Fibroblast of skin of back (primary cell): ENCODE measurements around the gene DNAJC12.

ENCODE experiments used
- DNase-seq: peaks from one replicate; pipeline ENCODE4 v3.0.0-alpha.2; 2013

The DNAJC12 gene

GRCh38 chr10:67760272-67760671 lies 77.7 kb downstream of the DNAJC12 start:
- DNase-seq, result no peak
